NT2/D1 (cell line): ENCODE data around the gene CYFIP2.

ENCODE experiments used
- SUZ12 ChIP-seq: IDR thresholded peaks from 2 replicates; pipeline ENCODE4 v1.6.1; 2011; ENCODE audit not compliant: insufficient read length, insufficient read depth; ENCODE audit errors: extremely low read depth
- YY1 ChIP-seq: IDR thresholded peaks from 2 replicates; pipeline ENCODE4 v1.6.1; 2011; ENCODE audit not compliant: insufficient read length, insufficient read depth
- ZNF274 ChIP-seq: IDR thresholded peaks from 2 replicates; pipeline ENCODE4 v1.6.1; 2011; ENCODE audit warnings: mild to moderate bottlenecking, low read depth, low read length

DNA sequence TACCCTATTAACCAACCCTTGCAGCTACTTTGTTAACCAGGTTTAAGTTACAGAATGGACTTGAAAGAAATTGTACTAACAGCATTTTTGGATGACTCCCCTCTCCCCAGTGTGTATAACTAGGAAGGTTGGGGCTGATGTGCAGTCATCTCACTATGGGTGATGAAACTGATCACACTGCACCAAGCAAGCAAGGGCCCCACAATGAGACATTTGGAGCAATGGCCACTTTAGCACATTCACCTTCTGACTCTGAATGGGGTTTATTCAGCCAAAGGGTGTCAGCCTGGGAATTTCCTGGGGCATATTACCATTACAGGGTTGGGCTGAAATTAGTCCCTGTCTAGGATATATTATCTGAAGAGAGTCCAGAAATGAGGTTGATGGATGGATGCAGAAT, 18.7 kb upstream of the CYFIP2 start:
- TF ChIP-seq YY1 (no peak), ZNF274 (no peak), SUZ12 (no peak)
